CD4-positive, alpha-beta T cell treated with Interferon gamma for 1 hour (primary cell): Measurements from ENCODE around the gene NR1D2.

Source experiments
- DNase-seq: peaks from one replicate; pipeline ENCODE4 v3.0.0-alpha.2; 2020

The NR1D2 gene

DNA sequence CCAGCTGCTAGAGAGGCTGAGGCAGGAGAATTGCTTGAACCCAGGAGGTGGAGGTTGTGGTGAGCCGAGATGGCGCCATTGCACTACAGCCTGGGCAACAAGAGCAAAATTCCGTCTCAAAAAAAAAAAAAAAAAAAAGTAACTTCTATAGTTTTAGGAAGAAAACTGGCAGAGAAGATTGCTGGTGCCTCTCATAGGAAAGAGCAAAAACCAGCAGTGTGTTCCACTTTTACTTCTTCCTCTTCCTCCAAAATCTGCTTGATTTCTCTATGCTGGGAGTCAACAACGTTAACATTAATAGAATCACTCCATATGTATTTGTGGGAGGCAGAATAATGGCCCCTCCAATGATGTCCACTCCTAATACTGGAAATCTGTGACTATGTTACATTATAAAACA lies 12.5 kb upstream of the NR1D2 start:
- no peak for DNase-seq

DNA sequence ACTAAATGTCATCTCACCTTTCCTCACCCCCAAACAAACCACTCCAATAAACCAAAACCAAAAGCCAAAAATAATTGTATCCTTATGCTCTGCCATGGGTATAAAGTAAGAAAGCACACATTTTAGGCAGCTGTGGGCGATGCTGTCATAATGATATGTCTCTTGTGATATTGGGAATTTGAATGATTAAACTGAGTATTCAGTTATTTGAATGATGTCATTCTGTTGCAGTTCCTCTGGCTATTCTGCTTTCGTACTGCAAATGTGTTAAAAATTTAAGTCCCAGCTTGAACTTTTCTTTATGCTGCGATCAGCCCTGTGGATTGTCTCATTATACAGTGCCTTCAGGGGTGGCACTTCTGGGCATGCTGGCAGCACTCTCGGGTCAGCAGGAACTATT lies 10.8 kb upstream of the NR1D2 start:
- DNase-seq: no peak

DNA sequence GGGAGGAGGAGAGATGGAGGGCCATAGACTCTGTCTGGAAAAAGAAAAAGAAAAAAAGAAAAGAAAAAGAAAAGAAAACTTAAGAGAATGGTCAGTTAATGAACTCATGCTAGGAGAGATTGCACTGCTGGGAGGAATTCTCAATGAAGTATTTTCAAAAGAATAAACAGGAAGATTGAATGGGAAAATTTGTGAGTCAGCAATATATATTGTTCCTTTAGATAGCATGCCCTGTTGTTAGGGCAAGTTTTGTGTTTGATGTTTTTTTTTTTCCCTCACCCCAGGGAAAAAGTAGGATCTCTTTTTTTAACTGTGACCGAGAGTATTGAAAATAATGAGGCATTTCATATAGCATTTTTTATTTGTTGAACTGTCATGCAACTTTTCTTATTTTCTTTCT lies 7.8 kb upstream of the NR1D2 start:
- no peak for DNase-seq

DNA sequence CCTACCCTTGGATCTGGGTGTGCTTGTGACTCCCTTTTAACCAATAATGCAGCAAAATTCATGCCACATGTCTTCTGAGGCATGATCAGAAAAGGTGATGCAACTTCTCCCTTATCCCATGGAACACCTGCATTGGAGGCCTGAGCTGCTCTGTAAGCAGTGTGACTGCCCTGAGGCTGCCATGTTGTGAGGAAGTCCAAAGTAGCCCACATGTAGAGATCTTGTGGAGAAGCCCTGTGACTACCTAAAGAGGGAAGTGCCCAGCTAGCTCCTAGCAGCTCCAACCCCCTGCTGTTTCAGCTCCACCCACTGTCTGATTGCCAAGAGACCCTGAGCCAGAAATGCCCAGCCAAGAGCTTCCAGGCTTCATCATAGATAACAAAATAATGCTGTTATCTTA lies 6.4 kb upstream of the NR1D2 start:
- no peak for DNase-seq

- DNase-seq: no peak
Measured at GRCh38 chr3:23940775-23941174, 4.3 kb upstream of the NR1D2 start.

DNA sequence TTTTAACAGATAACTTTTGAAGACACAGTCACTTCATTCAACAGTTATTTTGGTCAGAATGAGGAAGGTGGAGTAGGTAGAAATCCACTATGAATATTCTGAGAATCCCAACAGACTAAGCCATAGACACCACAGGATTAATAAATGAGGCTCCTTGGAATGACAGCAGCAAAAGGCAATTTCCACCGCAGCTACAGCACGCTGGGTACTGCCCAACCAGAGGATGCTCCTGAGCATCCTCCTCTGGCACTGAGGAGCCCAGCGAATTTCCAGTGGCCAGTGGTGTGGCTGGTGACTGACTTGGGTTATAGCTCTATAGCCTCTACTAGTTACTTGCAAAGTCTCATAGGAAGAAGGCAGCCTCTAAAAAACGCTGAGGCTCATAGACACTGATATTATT lies 3.6 kb upstream of the NR1D2 start:
- DNase-seq: no peak

DNA sequence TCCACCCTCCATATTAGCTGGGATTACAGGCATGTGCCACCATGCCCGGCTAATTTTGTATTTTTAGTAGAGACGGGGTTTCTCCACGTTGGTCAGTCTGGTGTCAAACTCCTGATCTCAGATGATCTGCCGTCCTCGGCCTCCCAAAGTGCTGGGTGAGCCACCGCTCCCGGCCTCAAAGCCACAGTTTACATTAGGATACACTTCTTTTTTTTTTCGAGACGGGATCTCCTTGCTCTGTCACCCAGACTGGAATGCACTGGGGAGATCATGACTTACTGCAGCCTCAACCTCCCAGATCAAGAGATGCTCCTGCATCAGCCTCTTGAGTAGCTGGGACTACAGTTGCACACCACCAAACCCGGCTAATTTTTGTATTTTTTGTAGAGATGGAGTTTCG lies 2.5 kb upstream of the NR1D2 start:
- DNase-seq: no peak

DNA sequence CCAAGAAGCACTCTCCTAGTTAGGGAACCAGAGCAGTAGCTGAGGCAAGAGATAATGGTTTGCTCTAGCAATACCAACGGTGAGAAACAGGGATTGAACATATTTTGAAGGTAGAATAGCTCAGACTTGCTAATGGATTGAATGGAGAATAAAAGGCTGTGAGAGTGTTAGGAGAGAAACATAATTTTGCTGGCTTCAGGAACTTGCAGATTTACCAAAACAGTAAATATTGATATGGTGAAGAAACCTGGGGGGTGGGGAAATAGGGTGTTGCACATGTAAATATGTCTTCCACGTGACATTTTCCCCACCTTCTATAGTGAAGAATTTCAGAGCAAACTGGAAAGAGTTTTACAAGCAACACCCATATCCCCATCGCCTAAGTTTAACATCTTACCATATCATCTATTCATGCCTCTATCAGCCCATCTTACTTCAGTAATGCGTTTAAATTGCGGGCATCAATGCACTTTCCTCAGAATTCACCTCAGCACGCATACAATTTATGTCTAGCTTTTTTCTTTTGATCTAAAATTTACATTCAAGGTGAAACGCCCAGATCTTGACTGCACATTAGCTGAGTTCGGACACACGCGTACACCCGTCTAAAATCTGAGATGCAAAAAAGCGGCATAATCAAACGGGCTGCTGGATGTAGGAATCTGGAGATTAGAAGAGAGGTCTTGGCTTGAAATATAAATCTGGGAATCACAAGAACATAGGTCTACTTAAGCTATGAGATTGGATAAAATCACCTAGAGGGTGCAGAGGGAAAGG lies 891 bp upstream of the NR1D2 start:
- DNase-seq: no peak

DNA sequence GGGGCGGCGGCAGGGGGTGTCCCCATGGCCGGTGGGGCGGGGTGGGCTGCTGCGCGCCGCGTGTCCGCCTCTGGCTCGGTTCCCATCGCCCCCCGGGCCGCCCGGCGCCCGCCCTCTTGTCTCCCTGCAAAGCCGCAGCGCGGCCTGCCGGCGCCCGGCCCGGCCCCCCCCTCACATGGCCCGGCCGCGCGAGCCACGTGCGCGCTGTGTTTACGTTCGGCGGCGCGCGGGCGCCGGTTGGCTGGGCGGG lies 502 bp downstream of the NR1D2 start:
- no peak for DNase-seq

DNA sequence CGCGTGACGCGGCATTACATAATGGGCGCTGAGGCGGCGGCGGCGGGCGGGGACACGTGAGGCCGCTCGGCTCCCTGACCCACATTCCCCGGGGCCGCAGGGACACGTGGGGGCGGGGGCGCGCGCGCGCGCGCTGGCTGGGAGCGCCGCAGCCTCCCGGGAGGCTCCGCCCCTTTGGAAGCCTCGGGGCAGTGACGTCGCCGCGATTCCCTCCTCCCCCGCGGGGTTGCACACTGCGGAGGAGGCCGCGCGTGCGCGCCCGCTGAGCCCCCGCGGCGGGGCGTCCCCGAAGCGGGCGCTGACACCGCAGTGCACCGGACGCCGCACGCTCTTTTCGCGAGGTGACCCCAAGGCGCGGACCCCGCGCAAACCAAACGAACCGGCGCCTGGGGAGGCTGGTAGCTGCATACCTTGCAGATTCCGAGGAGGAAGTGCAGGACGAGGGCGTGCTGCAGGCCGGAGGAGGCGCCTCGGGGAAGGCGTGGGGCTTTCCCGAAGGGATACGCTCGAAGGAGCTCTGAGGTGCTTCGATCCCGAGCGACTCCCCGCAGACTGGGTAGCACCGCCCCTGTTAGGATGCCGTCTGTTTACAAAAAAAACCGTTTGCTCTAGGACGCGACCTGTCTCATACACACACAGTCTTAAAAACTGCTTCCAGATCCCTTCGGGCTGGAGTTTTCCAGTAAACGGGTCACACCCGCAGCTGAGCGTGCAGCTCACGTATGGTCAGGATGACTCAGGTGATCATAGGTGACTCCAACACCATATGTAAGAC lies 1.0 kb downstream of the NR1D2 start:
- peak; percentile 97 for DNase-seq

DNA sequence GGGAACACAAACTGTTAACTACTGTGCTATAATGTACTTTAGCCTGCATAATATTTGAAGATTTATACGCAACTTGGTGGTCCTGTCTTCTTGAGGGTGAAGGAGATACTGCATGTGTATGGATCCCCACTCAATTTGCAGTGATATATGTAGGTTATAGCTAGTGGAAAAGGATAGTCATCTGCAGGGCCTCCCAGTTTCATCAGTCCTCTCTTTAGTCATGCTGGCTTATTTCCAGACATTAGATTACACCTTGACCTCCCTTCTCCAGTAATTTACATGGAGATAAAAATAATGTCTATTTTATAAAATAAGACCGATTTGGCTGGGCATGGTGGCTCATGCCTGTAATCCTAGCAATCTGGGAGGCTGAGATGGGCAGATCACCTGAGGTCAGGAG lies 3.7 kb downstream of the NR1D2 start:
- DNase-seq: no peak

DNA sequence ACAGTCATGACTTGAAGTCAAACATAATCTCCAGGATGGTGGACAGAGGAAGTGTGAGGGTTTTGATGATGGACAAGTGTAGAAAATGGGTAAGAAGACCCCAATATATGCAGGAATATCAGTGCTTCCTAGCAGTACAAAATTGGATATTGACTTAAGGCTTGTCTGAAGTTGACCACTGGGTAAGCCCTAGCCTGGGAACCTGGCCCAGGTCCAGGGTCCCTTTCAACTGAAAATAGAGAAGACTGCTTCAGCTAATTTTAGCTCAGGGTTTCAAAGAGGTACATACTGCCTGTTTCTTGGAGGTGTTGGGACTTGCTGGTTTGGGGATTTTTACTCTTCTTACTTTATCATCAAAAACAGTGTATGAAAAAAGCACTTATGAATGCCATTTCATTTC lies 4.7 kb downstream of the NR1D2 start:
- DNase-seq: no peak

GRCh38 chr3:23950293-23950692 lies 5.2 kb downstream of the NR1D2 start:
- DNase-seq: no peak

DNA sequence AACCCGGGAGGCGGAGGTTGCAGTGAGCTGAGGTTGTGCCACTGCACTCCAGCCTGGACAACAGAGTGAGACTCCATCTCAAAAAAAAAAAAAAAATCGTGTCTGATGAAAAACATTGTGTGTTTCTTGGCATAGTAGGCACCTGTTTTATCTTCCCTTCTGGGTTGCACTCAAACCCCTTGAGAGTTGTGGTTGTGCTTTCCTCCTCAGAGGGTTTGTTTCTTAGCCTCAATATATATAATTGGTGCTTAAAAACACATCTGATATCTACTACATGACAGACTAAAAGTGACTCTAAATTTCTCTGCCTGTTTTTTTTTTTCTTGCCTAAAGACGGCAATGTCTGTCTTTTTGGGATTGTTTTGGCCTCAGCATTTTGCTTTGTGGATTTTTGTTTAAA lies 7.6 kb downstream of the NR1D2 start:
- DNase-seq: no peak

GRCh38 chr3:23953523-23953922 lies 8.4 kb downstream of the NR1D2 start:
- DNase-seq: no peak

DNA sequence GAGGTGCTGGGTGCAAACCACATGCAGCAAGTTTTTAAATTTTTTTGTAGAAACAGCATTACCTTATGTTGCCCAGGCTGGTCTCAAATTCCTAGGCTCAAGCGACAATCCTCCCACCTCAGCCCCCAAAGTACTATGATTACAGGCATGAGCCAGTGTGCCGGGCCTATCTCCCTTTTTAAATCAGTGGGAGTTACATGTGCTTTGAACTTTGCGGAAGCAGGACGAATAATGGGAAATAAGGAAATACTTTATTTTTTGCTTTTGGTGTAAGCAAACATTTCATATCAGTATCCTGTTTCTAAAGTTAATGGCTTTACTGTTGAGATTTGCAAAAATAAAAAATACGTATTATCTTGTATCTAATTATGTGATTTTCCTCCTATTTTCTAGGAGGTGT lies 9.1 kb downstream of the NR1D2 start:
- no peak for DNase-seq

DNA sequence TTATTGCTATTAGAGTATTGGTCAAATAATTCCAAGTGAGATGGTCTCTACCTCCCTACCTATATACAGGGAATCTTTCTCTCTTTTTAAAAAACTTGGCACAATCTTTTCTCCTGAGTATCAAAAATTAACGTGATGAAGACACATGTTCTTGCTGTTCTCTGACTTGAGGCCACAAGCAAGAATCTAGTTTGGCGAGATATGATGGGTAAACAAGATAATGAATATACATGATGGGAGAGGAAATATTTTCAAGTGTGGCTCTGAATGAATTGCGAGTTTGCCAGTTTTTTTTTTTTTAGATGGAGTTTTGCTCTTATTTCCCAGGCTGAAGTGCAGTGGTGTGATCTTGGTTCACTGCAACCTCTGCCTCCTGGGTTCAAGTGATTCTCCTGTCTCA lies 11.6 kb downstream of the NR1D2 start:
- DNase-seq: no peak

GRCh38 chr3:23959135-23959900 lies 14.2 kb downstream of the NR1D2 start:
- DNase-seq: no peak

DNA sequence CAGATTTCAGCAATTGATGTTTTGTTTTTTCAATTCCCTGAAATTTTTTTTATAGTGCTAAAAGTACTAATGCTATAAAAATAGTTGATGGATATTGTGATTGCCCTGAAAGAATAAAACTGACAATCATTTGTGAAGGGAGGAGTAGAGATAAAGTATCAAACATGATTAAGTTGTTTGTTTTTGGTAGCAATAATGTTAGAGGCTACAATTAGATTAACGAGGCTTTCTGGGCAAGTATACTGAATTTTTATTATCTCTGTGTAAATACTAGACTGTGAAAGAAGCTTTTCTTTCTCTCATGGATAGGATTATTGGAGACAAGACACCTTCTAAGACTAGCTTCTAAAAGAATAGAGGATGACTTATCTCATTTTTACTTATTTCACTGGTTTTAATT lies 15.6 kb downstream of the NR1D2 start:
- no peak for DNase-seq

- DNase-seq: no peak
Measured at GRCh38 chr3:23961066-23961465, 16.0 kb downstream of the NR1D2 start.

DNA sequence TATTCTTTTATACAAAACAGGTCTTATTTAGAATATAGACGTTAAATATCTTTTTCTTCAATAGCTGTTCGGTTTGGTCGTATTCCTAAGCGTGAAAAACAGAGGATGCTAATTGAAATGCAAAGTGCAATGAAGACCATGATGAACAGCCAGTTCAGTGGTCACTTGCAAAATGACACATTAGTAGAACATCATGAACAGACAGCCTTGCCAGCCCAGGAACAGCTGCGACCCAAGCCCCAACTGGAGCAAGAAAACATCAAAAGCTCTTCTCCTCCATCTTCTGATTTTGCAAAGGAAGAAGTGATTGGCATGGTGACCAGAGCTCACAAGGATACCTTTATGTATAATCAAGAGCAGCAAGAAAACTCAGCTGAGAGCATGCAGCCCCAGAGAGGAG lies 16.8 kb downstream of the NR1D2 start:
- DNase-seq: no peak

DNA sequence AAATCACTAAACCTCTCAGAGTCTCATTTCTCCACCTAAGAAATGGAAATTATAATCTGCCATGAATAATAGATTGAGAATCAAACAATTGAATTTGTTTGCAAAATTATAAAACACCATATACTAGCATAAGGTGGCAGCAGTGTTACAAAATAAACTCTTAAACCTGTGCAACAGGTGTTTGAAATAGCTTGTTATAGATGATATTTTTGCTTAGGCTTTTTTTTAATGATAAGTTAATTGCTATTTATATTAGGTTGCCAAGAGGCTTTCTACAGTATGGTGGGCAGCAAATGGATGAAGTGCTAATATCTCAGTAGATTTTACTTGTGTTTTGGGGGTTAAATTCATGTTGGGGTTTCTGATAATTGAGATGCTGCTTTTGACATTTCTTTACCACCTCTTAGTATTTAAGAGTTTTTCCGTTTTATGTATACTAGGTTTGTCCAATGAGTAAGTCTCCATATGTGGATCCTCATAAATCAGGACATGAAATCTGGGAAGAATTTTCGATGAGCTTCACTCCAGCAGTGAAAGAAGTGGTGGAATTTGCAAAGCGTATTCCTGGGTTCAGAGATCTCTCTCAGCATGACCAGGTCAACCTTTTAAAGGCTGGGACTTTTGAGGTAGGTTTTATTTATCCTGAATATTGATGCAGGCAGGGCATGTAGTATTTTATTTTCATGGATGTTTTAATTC lies 19.6 kb downstream of the NR1D2 start:
- DNase-seq: no peak

DNA sequence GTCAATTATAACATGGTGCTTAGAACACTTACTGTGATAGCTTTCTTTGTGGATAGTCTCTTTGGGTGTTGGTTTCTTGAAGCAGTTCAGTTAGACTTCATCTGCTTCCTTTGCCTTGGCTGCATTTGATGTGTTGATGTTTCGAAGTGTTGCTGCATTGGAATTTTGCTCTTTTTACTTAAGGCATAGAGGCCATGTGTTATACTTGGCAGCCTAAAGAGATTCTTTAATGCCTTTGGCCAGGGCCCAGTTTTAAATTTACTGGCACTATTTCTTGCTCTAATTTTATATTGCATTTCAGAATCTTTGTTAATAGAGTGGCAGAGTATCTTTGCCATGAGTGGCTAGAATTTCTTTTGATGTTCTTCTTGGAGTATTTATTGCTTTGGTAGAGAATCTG lies 21.2 kb downstream of the NR1D2 start:
- DNase-seq: no peak
